GM12878 (cell line): ENCODE measurements around the gene TNFRSF14. TPM values are rescaled to one million over a fixed set of nuclear protein-coding genes. Genes with fewer than 3 reads are reported as not detected.

ENCODE experiments used
- ATAC-seq: fragments of 200-7000 bp; cut with Tn5 transposase; 3 replicates; pipeline ENCODE4 v1.9.1; 2020; ENCODE audit warnings: mild to moderate bottlenecking, moderate library complexity
- BruUV-seq: library from RNA; stranded (reverse); fragments of 400-500 nt; replicated peaks from 2 replicates; lab custom pipeline; 2021; lab: Mats Ljungman, UMichigan
- CTCF ChIA-PET: fragments of 300-600 bp; sonication (Branson Sonifier 250); formaldehyde crosslinking; extraction: SDS; loops from one replicate; lab custom pipeline; 2021; ENCODE audit warnings: inconsistent platforms; lab: Yijun Ruan, JAX
- POLR2A ChIA-PET: fragments of 350-600 bp; formaldehyde crosslinking; extraction: SDS; loops from one replicate; lab custom pipeline; 2021; ENCODE audit warnings: inconsistent platforms; lab: Charles Lee
- RAD21 ChIA-PET: fragments of 300-600 bp; sonication (Branson Sonifier 250); formaldehyde crosslinking; loops from one replicate; lab custom pipeline; 2023; ENCODE audit warnings: antibody characterized with exemption; ENCODE audit not compliant: unreplicated experiment; lab: Charles Lee
- SMC1A ChIA-PET: fragments of 300-600 bp; sonication (Branson Sonifier 250); formaldehyde crosslinking; loops from one replicate; lab custom pipeline; 2023; ENCODE audit not compliant: unreplicated experiment, uncharacterized antibody; lab: Charles Lee
- DNase-seq: peaks from one replicate; pipeline ENCODE4 v3.0.0-alpha.2; 2011; ENCODE audit warnings: low read depth, low spot score
- FAIRE-seq: peaks from 3 replicates; lab custom pipeline; 2011; peaks lifted over from hg19 to GRCh38; lab: Jason Lieb, UNC
- H2AFZ ChIP-seq: 2 replicates; pipeline ENCODE4 v1.6.0; 2011; ENCODE audit warnings: low read depth, low read length, control low read depth; ENCODE audit not compliant: control insufficient read depth
- H3K27ac ChIP-seq: 2 replicates; pipeline ENCODE4 v1.5.1; 2011; ENCODE audit warnings: control low read depth; ENCODE audit not compliant: control insufficient read depth, insufficient read depth
- H3K27me3 ChIP-seq, 2 experiments: replicated peaks in 1 of 2; 2 replicates each; pipeline versions ENCODE4 v1.6.0 to v1.6.1; 2011; ENCODE audit warnings: low read length in 1 of 2; ENCODE audit not compliant: control insufficient read depth in 2 of 2, insufficient read depth in 2 of 2
- H3K36me3 ChIP-seq, 2 experiments: 2 replicates each; pipeline ENCODE4 v1.5.1; 2011; ENCODE audit warnings: low read length in 1 of 2; ENCODE audit not compliant: control insufficient read depth in 2 of 2, insufficient read depth in 2 of 2
- H3K4me1 ChIP-seq: 2 replicates; pipeline ENCODE4 v1.6.1; 2011; ENCODE audit warnings: mild to moderate bottlenecking, low read length, moderate library complexity, mixed read lengths; ENCODE audit not compliant: control insufficient read depth, insufficient read depth
- H3K4me2 ChIP-seq: 2 replicates; pipeline ENCODE4 v1.6.0; 2011; ENCODE audit warnings: control low read depth; ENCODE audit not compliant: control insufficient read depth, insufficient read depth
- H3K4me3 ChIP-seq: fragments of 200-600 bp; sonication (generic); 2 replicates; pipeline ENCODE4 v1.5.1; 2016
- H3K79me2 ChIP-seq: 2 replicates; pipeline ENCODE4 v1.6.0; 2011; ENCODE audit warnings: low read length; ENCODE audit not compliant: control insufficient read depth, insufficient read depth
- H3K9ac ChIP-seq: 2 replicates; pipeline ENCODE4 v1.8.0; 2011; ENCODE audit warnings: low read length, control low read depth, mixed read lengths; ENCODE audit not compliant: control insufficient read depth, insufficient read depth
- H3K9me3 ChIP-seq: replicated peaks from 3 replicates; pipeline ENCODE4 v1.5.1; 2011; ENCODE audit warnings: mild to moderate bottlenecking, low read length; ENCODE audit not compliant: control insufficient read depth, insufficient read depth
- H4K20me1 ChIP-seq: 2 replicates; pipeline ENCODE4 v1.6.0; 2011; ENCODE audit not compliant: control insufficient read depth, insufficient read depth
- BCLAF1 ChIP-seq: fragments of 450-650 bp; IDR thresholded peaks from 2 replicates; pipeline ENCODE4 v1.6.1; 2017; ENCODE audit warnings: antibody characterized with exemption, mild to moderate bottlenecking, moderate library complexity
- CHD4 ChIP-seq: fragments of 200-600 bp; sonication (generic); IDR thresholded peaks from 2 replicates; pipeline ENCODE4 v1.6.1; 2016; ENCODE audit warnings: mild to moderate bottlenecking
- HSF1 ChIP-seq: fragments of 150-350 bp; IDR thresholded peaks from 2 replicates; pipeline ENCODE4 v1.6.1; 2014; ENCODE audit warnings: mild to moderate bottlenecking, low read depth, low read length
- MTA2 ChIP-seq: fragments of 450-650 bp; IDR thresholded peaks from 2 replicates; pipeline ENCODE4 v1.6.1; 2016; ENCODE audit warnings: low read depth, mild to moderate bottlenecking, moderate library complexity
- NR2C2 ChIP-seq: IDR thresholded peaks from 2 replicates; pipeline ENCODE4 v1.6.1; 2011; ENCODE audit warnings: borderline replicate concordance, low read depth; ENCODE audit not compliant: control insufficient read depth, insufficient read length
- PBX3 ChIP-seq: IDR thresholded peaks from 2 replicates; pipeline ENCODE4 v1.6.1; 2011; ENCODE audit warnings: mild to moderate bottlenecking, low read depth, low read length, moderate library complexity; ENCODE audit not compliant: insufficient replicate concordance
- PKNOX1 ChIP-seq: fragments of 450-650 bp; IDR thresholded peaks from 2 replicates; pipeline ENCODE4 v1.6.1; 2016; ENCODE audit warnings: mild to moderate bottlenecking
- SIN3A ChIP-seq: IDR thresholded peaks from 2 replicates; pipeline ENCODE4 v1.6.1; 2012; ENCODE audit warnings: low read depth, low read length, improper control_type of control experiment
- SREBF1 ChIP-seq: IDR thresholded peaks from 2 replicates; pipeline ENCODE4 v1.6.1; 2012; ENCODE audit warnings: mild to moderate bottlenecking, low read length
- WGBS: methylation state at CpG from one replicate; pipeline ENCODE4 v1.1.6; 2016; ENCODE audit warnings: low lambda C conversion rate; ENCODE audit not compliant: insufficient replicate concordance, insufficient coverage; ENCODE audit errors: missing lambda C conversion rate; 5-methylcytosine and 5-hydroxymethylcytosine counted together
- in situ Hi-C: fragments of 300-500 bp; cut with MboI; formaldehyde crosslinking; loops from 9 replicates; pipeline ENCODE4 v1.14.3; 2018; ENCODE audit warnings: mixed read lengths
- intact Hi-C: fragments of 100-400 bp; cut with micrococcal nuclease; formaldehyde crosslinking; loops from one replicate; pipeline ENCODE4 v1.14.2; 2022; ENCODE audit not compliant: unreplicated experiment
- polyA plus RNA-seq, 11 experiments: library from polyadenylated mRNA; depleted of rRNA in 4 of 11; unstranded in 6 of 11; stranded (reverse) in 5 of 11; fragments of >200 nt; fragmentation: Nextera tagmentation in 4 of 11; fragmentation: Illumina TruSeq in 1 of 11; extraction: Ambion mirVana in 4 of 11; extraction: Trizol in 1 of 11; gene quantifications; 1 replicate in 1 of 11; 2 replicates in 10 of 11; pipeline versions ENCODE4 v1.2.1 to v1.2.3, GENCODE V29; 2011 to 2016; ENCODE audit warnings: inconsistent platforms in 2 of 11, missing spikeins in 2 of 11, low read depth in 1 of 11
- total RNA-seq, 4 experiments: library from RNA; depleted of rRNA in 3 of 4; stranded (reverse); fragments of >200 nt in 3 of 4; fragmentation: Illumina TruSeq in 1 of 4; extraction: Trizol in 1 of 4; gene quantifications; 2 replicates each; pipeline versions ENCODE4 v1.2.1 to v1.2.3, GENCODE V29; 2013 to 2021

TNFRSF14 gene
- total and polyA plus RNA-seq, 10 of the 15 experiments (the other 5 are each of a cell fraction or from before 2014, with no cell fraction given): 0.43 to 114 (median 41.5) TPM

- no peak for TF ChIP-seq BCLAF1
Measured at GRCh38 chr1:2604844-2605508, 48.8 kb downstream of the TNFRSF14 start (continued).

- Histone ChIP-seq H3K79me2 (no peaks in the 10 kb centered on the region), H4K20me1 (no peaks in the 10 kb centered on the region), H3K4me2 (no peak overlapping the region), H3K4me3 (no peak overlapping the region), H3K9me3 (no peaks in the 10 kb centered on the region), H3K4me1 (no peaks in the 10 kb centered on the region), H3K9ac (no peak overlapping the region), H3K27ac (no peak overlapping the region), H2AFZ (no peak overlapping the region), H3K27me3 (no peaks in the 10 kb centered on the region), H3K36me3 (no peaks in the 10 kb centered on the region)
- ChIA-PET SMC1A (no interaction called here), RAD21 (no interaction called here), CTCF (no interaction called here), POLR2A (no interaction called here)
- DNase-seq (no peak), FAIRE-seq (no peak), ATAC-seq (no peak)
- 56% methylated on average over 45 of the region's 48 CpGs for WGBS
- intact Hi-C loops (no loop called here), in situ Hi-C loops (no loop called here)
- BruUV-seq: no TSS peak
- TF ChIP-seq SREBF1 (no peak), HSF1 (no peak), BCLAF1 (no peak), MTA2 (no peak), PBX3 (no peak), NR2C2 (no peak), SIN3A (no peak), CHD4 (no peak), PKNOX1 (no peak)
Measured at GRCh38 chr1:2605509-2606395, 49.6 kb downstream of the TNFRSF14 start.
